ENCODE measurements around the gene BPI.

GRCh38 chr20:38383147-38383546 is 79.2 kb downstream of the BPI start:
- TF ChIP-seq, protein P1, sequence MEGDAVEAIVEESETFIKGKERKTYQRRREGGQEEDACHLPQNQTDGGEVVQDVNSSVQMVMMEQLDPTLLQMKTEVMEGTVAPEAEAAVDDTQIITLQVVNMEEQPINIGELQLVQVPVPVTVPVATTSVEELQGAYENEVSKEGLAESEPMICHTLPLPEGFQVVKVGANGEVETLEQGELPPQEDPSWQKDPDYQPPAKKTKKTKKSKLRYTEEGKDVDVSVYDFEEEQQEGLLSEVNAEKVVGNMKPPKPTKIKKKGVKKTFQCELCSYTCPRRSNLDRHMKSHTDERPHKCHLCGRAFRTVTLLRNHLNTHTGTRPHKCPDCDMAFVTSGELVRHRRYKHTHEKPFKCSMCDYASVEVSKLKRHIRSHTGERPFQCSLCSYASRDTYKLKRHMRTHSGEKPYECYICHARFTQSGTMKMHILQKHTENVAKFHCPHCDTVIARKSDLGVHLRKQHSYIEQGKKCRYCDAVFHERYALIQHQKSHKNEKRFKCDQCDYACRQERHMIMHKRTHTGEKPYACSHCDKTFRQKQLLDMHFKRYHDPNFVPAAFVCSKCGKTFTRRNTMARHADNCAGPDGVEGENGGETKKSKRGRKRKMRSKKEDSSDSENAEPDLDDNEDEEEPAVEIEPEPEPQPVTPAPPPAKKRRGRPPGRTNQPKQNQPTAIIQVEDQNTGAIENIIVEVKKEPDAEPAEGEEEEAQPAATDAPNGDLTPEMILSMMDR (IDR thresholded peaks at IDR 0.05): no peak
- no peak for TF ChIP-seq EZH2phosphoT487 (IDR thresholded peaks at IDR 0.05)
